Thymus (tissue), 11 donors: ENCODE data around the gene ASMTL. TPM values are rescaled to one million over a fixed set of nuclear protein-coding genes. Genes with fewer than 3 reads are reported as not detected.
"Not testable (repeated sequence)": the region's sequence is repeated elsewhere in the genome, so short reads cannot be mapped to it uniquely, and the experiment has no call there.

ENCODE experiments used
- DNase-seq, 9 donors: peaks; one replicate each; pipeline ENCODE4 v3.0.0-alpha.2; 2013; ENCODE audit warnings: low spot score in 9 of 9, low read depth in 6 of 9, missing footprints in 1 of 9
- H3K27ac ChIP-seq, 2 donors: one replicate each; pipeline ENCODE4 v1.5.1; 2013; ENCODE audit warnings: control low read depth in 1 of 2, low read depth in 1 of 2, low read length in 1 of 2, mild to moderate bottlenecking in 1 of 2, moderate library complexity in 1 of 2
- H3K27me3 ChIP-seq, 2 donors: one replicate each; pipeline ENCODE4 v1.5.1; 2013; ENCODE audit warnings: low read length in 1 of 2; ENCODE audit not compliant: control insufficient read depth in 2 of 2, insufficient read depth in 1 of 2
- H3K36me3 ChIP-seq, 2 donors: one replicate each; pipeline ENCODE4 v1.5.1; 2013; ENCODE audit warnings: low read length in 1 of 2, mild to moderate bottlenecking in 1 of 2, moderate library complexity in 1 of 2; ENCODE audit not compliant: control insufficient read depth in 2 of 2, insufficient read depth in 2 of 2
- H3K4me1 ChIP-seq, 2 donors: one replicate each; pipeline ENCODE4 v1.5.1; 2013; ENCODE audit warnings: low read length in 2 of 2; ENCODE audit not compliant: control insufficient read depth in 2 of 2, insufficient read depth in 2 of 2
- H3K4me3 ChIP-seq, 2 donors: one replicate each; pipeline ENCODE4 v1.5.1; 2013; ENCODE audit warnings: low read length in 2 of 2, control low read depth in 1 of 2, mild to moderate bottlenecking in 1 of 2
- H3K9me3 ChIP-seq, 2 donors: one replicate each; pipeline ENCODE4 v1.5.1; 2013; ENCODE audit warnings: low read length in 1 of 2, mild to moderate bottlenecking in 1 of 2; ENCODE audit not compliant: control insufficient read depth in 2 of 2, insufficient read depth in 1 of 2
- WGBS: extraction: QIAGEN DNeasy Blood & Tissue Kit; methylation state at CpG from one replicate; pipeline ENCODE4 v1.1.7; 2013; 5-methylcytosine and 5-hydroxymethylcytosine counted together
- polyA plus RNA-seq: library from polyadenylated mRNA; stranded (reverse); fragments of 200-250 nt; gene quantifications from one replicate; pipeline ENCODE4 v1.2.3, GENCODE V29; 2013
- total RNA-seq: library from RNA; stranded (reverse); fragments of 120-200 nt; gene quantifications from one replicate; pipeline ENCODE4 v1.2.4, GENCODE V29; 2013
- donor health status: healthy.

ASMTL gene
- total and polyA plus RNA-seq, 2 donors = 14.6 to 33.0 TPM

- H3K27me3 ChIP-seq = no peaks in the 10 kb centered on the region
- H3K4me3 ChIP-seq = no peak overlapping the region
- no peaks in the 10 kb centered on the region for H3K4me1 ChIP-seq
- DNase-seq = no peak
- peaks cover 0 to 5% of the 10 kb centered on the region in 2 donors for H3K9me3 ChIP-seq
- WGBS = 98% methylated on average over 18 of the region's 18 CpGs
- no peak overlapping the region for H3K27ac ChIP-seq
- peaks cover 58 to 59% of the 10 kb centered on the region in 2 donors for H3K36me3 ChIP-seq
Measured at GRCh38 chrX:1384658-1385252, 68.0 kb downstream of the ASMTL start.

- WGBS = 86% methylated on average over 20 of the region's 20 CpGs
- Histone ChIP-seq H3K27me3 (no peaks in the 10 kb centered on the region), H3K4me1 (no peaks in the 10 kb centered on the region), H3K9me3 (peaks cover 0 to 5% of the 10 kb centered on the region in 2 donors), H3K4me3 (no peak overlapping the region), H3K36me3 (peaks cover 19 to 22% of the 10 kb centered on the region in 2 donors), H3K27ac (peak overlapping the region in 1 of 2 donors; percentile 31)
- no peak for DNase-seq
Measured at GRCh38 chrX:1380672-1381233, 72.0 kb downstream of the ASMTL start.

GRCh38 chrX:1378306-1378759, 74.4 kb downstream of the ASMTL start:
- Histone ChIP-seq H3K27ac (no peak overlapping the region), H3K4me1 (no peaks in the 10 kb centered on the region), H3K9me3 (peaks cover 0 to 5% of the 10 kb centered on the region in 2 donors), H3K27me3 (no peaks in the 10 kb centered on the region), H3K4me3 (no peak overlapping the region), H3K36me3 (peaks cover 3 to 4% of the 10 kb centered on the region in 2 donors)
- no peak for DNase-seq
- 98% methylated on average over 24 of the region's 24 CpGs for WGBS

GRCh38 chrX:1368385-1368698, 84.4 kb downstream of the ASMTL start:
- Histone ChIP-seq H3K4me3 (no peak overlapping the region), H3K9me3 (no peaks in the 10 kb centered on the region), H3K27me3 (no peaks in the 10 kb centered on the region), H3K27ac (no peak overlapping the region), H3K4me1 (no peaks in the 10 kb centered on the region), H3K36me3 (peaks cover 0 to 6% of the 10 kb centered on the region in 2 donors)
- 97% methylated on average over 4 of the region's 4 CpGs for WGBS
- no peak for DNase-seq

- not testable (repeated sequence) for H3K4me3 ChIP-seq, H3K36me3 ChIP-seq, H3K27me3 ChIP-seq, H3K27ac ChIP-seq, H3K4me1 ChIP-seq, DNase-seq, H3K9me3 ChIP-seq
- 96% methylated on average over 34 of the region's 63 CpGs for WGBS
Measured at GRCh38 chrX:1366363-1366762, 86.3 kb downstream of the ASMTL start.

- Histone ChIP-seq H3K36me3 (no peaks in the 10 kb centered on the region), H3K4me1 (no peaks in the 10 kb centered on the region), H3K27me3 (no peaks in the 10 kb centered on the region), H3K9me3 (peaks cover 3 to 7% of the 10 kb centered on the region in 2 donors), H3K4me3 (no peak overlapping the region), H3K27ac (no peak overlapping the region)
- no peak for DNase-seq
- 98% methylated on average over 2 of the region's 2 CpGs for WGBS
Measured at GRCh38 chrX:1361910-1362309, 90.8 kb downstream of the ASMTL start.

GRCh38 chrX:1361275-1361674, 91.4 kb downstream of the ASMTL start:
- DNase-seq = no peak
- H3K27me3 ChIP-seq = no peaks in the 10 kb centered on the region
- H3K4me1 ChIP-seq = no peaks in the 10 kb centered on the region
- H3K27ac ChIP-seq = no peak overlapping the region
- peaks cover 3 to 7% of the 10 kb centered on the region in 2 donors for H3K9me3 ChIP-seq
- H3K4me3 ChIP-seq = no peak overlapping the region
- no peaks in the 10 kb centered on the region for H3K36me3 ChIP-seq
- 89% methylated on average over 12 of the region's 12 CpGs for WGBS

- Histone ChIP-seq H3K36me3 (no peaks in the 10 kb centered on the region), H3K27me3 (no peaks in the 10 kb centered on the region), H3K9me3 (peaks cover 3 to 7% of the 10 kb centered on the region in 2 donors), H3K4me3 (no peak overlapping the region), H3K27ac (no peak overlapping the region), H3K4me1 (peaks cover 0 to 2% of the 10 kb centered on the region in 2 donors)
- 97% methylated on average over 2 of the region's 2 CpGs for WGBS
- no peak for DNase-seq
Measured at GRCh38 chrX:1360171-1360570, 92.5 kb downstream of the ASMTL start.

GRCh38 chrX:1359477-1359873, 93.2 kb downstream of the ASMTL start:
- Histone ChIP-seq H3K4me3 (no peak overlapping the region), H3K27me3 (no peaks in the 10 kb centered on the region), H3K4me1 (peaks cover 0 to 2% of the 10 kb centered on the region in 2 donors), H3K27ac (no peak overlapping the region), H3K36me3 (no peaks in the 10 kb centered on the region), H3K9me3 (peaks cover 3 to 7% of the 10 kb centered on the region in 2 donors)
- no peak for DNase-seq
- WGBS = 89% methylated on average over 4 of the region's 4 CpGs
